T-helper 17 cell (primary cell): ENCODE results near the gene ZCCHC10. TPM values are rescaled to one million over a fixed set of nuclear protein-coding genes. Genes with fewer than 3 reads are reported as not detected.
"Not testable (repeated sequence)": the region's sequence is repeated elsewhere in the genome, so short reads cannot be mapped to it uniquely, and the experiment has no call there.

Experiments used
- ATAC-seq: fragments of 150-1000 bp; cut with Tn5 transposase; 2 replicates; pipeline ENCODE4 v1.10.0; 2021; ENCODE audit warnings: mild to moderate bottlenecking, moderate library complexity
- DNase-seq, 3 donors: peaks; one replicate each; pipeline versions ENCODE4 v3.0.0 to v3.0.0-alpha.2; 2020 to 2021
- H3K9me3 ChIP-seq: one replicate; pipeline ENCODE4 v1.7.0; 2013; ENCODE audit warnings: low read length, mild to moderate bottlenecking; ENCODE audit not compliant: control insufficient read depth, poor library complexity, severe bottlenecking
- H3K27ac Mint-ChIP-seq: one replicate; pipeline ENCODE4 v1.8.0; 2022; ENCODE audit warnings: mild to moderate bottlenecking, moderate library complexity, mixed read lengths
- H3K27me3 Mint-ChIP-seq: one replicate; pipeline ENCODE4 v1.8.0; 2022; ENCODE audit warnings: mixed read lengths
- H3K36me3 Mint-ChIP-seq: one replicate; pipeline ENCODE4 v1.8.0; 2022; ENCODE audit warnings: low read depth, mixed read lengths
- H3K4me1 Mint-ChIP-seq: one replicate; pipeline ENCODE4 v1.8.0; 2022; ENCODE audit warnings: mild to moderate bottlenecking, mixed read lengths
- H3K4me3 Mint-ChIP-seq: one replicate; pipeline ENCODE4 v1.8.0; 2022; ENCODE audit warnings: mild to moderate bottlenecking, moderate library complexity, mixed read lengths
- total RNA-seq, 4 donors: library from RNA in 2 of 4; stranded (reverse) in 2 of 4; gene quantifications; one replicate each; pipeline ENCODE4 v1.2.3 and lab custom pipeline; 2022 to 2026

Gene ZCCHC10
- total RNA-seq, 2 donors from 2014 or later, result 12.9 to 18.1 TPM

DNA sequence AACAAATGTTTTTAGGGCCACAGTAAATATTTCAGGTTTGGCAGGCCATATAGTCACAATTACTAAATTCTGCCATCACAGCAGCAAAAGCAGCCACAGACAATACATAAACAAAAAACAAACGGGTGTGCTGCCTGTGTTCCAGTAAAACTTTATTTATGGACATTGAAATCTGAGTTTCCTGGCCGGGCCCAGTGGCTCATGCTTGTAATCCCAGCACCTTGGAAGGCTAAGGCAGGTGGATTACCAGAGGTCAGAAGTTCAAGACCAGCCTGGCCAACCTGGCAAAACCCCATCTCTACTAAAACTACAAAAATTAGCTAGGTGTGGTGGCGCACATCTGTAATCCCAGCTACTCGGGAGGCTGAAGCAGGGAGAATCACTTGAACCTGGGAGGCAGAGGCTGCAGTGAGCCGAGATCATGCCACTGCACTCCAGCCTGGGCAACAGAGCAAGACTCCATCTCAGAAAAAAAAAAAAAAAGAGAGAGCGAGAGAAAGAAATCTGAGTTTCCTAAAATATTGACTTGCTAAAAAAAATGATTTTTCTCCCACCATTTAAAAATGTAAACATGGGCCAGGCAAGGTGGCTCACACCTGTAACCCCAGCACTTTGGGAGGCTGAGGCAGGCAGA lies 70.1 kb downstream of the ZCCHC10 start:
- not testable (repeated sequence) for H3K36me3 Mint-ChIP-seq, ATAC-seq, H3K27me3 Mint-ChIP-seq, H3K9me3 ChIP-seq, DNase-seq, H3K27ac Mint-ChIP-seq
- H3K4me3 Mint-ChIP-seq, result peak overlapping the region; percentile 36
- peaks cover 41% of the 10 kb centered on the region for H3K4me1 Mint-ChIP-seq

DNA sequence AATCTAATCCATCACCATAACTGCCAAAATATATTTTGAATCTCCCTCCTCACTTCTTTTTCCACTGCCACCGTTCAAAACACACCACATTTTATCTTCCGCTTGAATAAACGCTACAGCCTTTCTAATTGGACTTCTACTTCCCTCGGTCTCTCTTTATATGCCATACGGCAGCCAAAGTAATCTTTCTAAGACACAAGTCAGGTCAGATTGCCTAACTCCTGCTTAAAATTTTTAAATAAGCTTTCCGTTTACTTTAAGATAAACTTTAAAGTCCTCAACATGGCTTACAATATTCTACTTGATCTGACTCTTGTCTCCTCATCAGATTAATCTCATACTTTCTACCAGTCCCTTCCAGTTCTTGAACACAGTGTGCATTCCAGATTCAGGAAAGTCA lies 72.6 kb downstream of the ZCCHC10 start:
- peak overlapping the region; percentile 39 for H3K27ac Mint-ChIP-seq
- H3K4me3 Mint-ChIP-seq, result no peak overlapping the region
- H3K27me3 Mint-ChIP-seq, result no peaks in the 10 kb centered on the region
- no peak for ATAC-seq
- no peak for DNase-seq
- peaks cover 8% of the 10 kb centered on the region for H3K36me3 Mint-ChIP-seq
- H3K4me1 Mint-ChIP-seq, result peaks cover 39% of the 10 kb centered on the region
- H3K9me3 ChIP-seq, result no peaks in the 10 kb centered on the region

DNA sequence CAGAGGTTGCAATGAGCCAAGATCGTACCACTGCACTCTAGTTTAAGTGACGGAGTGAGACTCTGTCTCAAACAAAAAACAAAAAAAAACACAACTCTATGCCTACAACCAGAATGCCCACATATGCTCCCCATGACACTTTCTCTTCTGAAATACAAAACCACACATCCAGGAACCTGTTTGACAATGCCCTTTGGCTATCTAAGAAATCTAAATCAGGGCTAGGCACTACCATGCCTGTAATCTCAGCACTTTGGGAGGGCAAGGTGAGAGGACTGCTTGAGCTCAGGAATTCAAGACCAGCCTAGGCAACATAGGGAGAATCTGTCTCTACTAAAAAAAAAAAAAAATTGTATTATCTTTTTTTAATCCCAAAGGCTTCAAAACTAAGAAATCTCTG lies 73.5 kb downstream of the ZCCHC10 start:
- Mint-ChIP-seq H3K27me3 (no peaks in the 10 kb centered on the region), H3K4me1 (peaks cover 37% of the 10 kb centered on the region), H3K27ac (peak overlapping the region; percentile 74), H3K36me3 (peaks cover 8% of the 10 kb centered on the region), H3K4me3 (peak overlapping the region; percentile 31)
- no peaks in the 10 kb centered on the region for H3K9me3 ChIP-seq
- no peak for DNase-seq
- no peak for ATAC-seq

DNA sequence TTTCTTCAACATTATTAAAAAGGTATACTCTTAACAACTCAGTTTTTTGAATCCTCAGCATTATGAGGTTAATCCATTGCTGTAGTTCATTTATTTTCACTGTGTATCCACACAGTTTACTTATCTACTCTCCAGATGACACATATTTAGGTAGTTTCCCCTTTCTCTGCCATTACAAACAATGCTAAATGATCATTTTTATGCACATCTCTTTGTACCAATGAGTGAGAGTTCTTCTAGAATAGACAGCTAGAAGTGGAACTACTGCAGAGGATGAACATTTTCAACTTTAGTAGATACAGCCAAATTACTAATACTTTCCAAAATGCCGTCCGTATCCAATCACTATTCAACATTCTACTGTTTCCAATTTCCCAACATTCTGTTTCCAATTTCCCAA lies 74.5 kb downstream of the ZCCHC10 start:
- ATAC-seq (no peak), DNase-seq (no peak)
- no peaks in the 10 kb centered on the region for H3K9me3 ChIP-seq
- Mint-ChIP-seq H3K4me1 (peaks cover 40% of the 10 kb centered on the region), H3K36me3 (peaks cover 8% of the 10 kb centered on the region), H3K4me3 (no peak overlapping the region), H3K27ac (peak overlapping the region; percentile 74), H3K27me3 (no peaks in the 10 kb centered on the region)

DNA sequence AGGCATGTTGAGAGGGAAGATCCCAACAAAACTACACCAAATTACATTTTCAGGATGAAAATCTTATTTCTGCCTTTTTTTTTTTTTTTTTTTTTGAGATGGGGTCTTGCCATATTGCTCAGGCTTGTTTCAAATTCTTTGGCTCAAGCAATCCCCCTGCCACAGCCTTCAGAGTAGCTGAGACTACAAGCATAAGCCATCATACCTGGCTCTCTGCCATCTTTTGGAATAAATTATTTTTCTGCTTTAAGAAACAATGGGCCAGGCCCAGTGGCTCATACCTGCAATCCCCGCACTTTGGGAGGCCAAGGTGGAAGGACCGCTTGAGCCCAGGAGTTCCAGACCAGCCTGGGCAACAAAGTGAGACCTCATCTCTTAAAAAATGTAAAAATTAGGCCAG lies 77.2 kb downstream of the ZCCHC10 start:
- Mint-ChIP-seq H3K27me3 (no peaks in the 10 kb centered on the region), H3K27ac (no peak overlapping the region), H3K4me3 (no peak overlapping the region), H3K4me1 (peaks cover 39% of the 10 kb centered on the region), H3K36me3 (peaks cover 8% of the 10 kb centered on the region)
- ATAC-seq (no peak), DNase-seq (no peak)
- no peaks in the 10 kb centered on the region for H3K9me3 ChIP-seq

DNA sequence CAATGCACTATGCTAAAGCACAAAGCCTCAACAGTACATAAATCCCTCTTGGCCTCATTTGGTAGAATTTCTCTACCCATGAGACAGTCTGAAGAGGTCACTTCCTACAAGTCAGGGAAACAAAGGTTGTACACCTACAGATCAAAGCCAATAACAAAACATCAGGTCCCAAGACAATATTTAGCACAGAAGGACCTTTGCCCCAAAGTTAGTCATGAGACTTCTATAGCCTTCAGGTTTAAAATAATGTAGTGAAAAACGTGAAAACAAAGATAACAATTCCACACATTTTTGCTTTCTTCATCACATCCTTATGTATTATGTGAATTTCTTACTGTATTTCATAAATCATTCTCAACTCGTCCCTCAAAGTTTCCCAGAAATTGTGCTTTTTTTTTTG lies 78.7 kb downstream of the ZCCHC10 start:
- ATAC-seq, result no peak

More for the DNA sequence above, 78.7 kb downstream of the ZCCHC10 start:
- Mint-ChIP-seq H3K4me1 (peaks cover 27% of the 10 kb centered on the region), H3K4me3 (no peak overlapping the region), H3K27ac (no peak overlapping the region), H3K36me3 (peaks cover 4% of the 10 kb centered on the region), H3K27me3 (no peaks in the 10 kb centered on the region)
- no peaks in the 10 kb centered on the region for H3K9me3 ChIP-seq
- DNase-seq, result no peak

Other genes starting within 250 kb of the ZCCHC10 start
- 1 to 10 TPM; 8.0 to 8.8 TPM for gene SEPTIN8, start 249.3 kb downstream of the ZCCHC10 start, total RNA-seq
- not detected for gene SOWAHA, start 213.2 kb downstream of the ZCCHC10 start, total RNA-seq
- under 1 TPM in 1 of 2 donors, not detected in 1; 0.20 TPM for gene SHROOM1, start 195.9 kb downstream of the ZCCHC10 start, total RNA-seq
- gene GDF9, start 160.1 kb downstream of the ZCCHC10 start, total RNA-seq, result under 1 TPM; 0.70 to 0.94 TPM
- 100 to 1,000 TPM; 107 to 112 TPM for gene UQCRQ, start 159.9 kb downstream of the ZCCHC10 start, total RNA-seq
- 1 to 10 TPM in 1 of 2 donors, under 1 TPM in 1; 0.47 to 1.0 TPM for gene LEAP2, start 152.9 kb downstream of the ZCCHC10 start, total RNA-seq
- gene AFF4, start 62.9 kb downstream of the ZCCHC10 start, total RNA-seq, result 10 to 100 TPM; 69.2 to 74.6 TPM
- 10 to 100 TPM; 49.3 to 50.1 TPM for gene HSPA4, start 25.5 kb upstream of the ZCCHC10 start, total RNA-seq